Superior temporal gyrus (tissue), 1 donor: ENCODE measurements around the gene HASPIN.

ENCODE experiments used
- DNase-seq: peaks from one replicate; pipeline ENCODE4 v3.0.0-alpha.2; 2016; ENCODE audit errors: extremely low spot score

Gene HASPIN

GRCh38 chr17:3723556-3724377 lies at the start of gene HASPIN:
HASPIN (plus strand) TSS chr17:3723903; CDS start chr17:3723936, 33 bp downstream.
- DNase-seq, result peak; percentile 92

DNA sequence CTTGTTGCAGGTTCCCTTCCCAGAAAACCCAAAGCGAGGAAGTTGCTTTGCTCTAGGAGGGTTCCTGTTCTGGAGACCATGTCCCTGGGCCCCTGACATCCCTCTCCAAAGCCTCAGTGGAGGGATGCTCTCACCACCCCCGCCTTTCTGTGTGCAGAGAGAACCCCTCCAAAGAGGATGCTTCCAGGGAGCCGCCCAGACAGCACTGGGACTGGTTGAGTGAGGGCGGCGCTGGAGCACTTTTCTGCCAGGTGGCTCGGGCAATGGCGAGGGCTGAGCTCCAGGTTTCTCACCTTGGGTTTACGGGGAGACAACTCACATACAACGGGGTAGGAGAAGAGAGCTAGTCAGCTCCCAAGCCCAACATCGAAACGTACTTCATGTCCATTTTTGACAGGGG lies 47.8 kb upstream of the HASPIN start:
- no peak for DNase-seq

- DNase-seq, result peak; percentile 59
These were observed 45.4 kb upstream of the HASPIN start for GRCh38 chr17:3678095-3678820.

DNA sequence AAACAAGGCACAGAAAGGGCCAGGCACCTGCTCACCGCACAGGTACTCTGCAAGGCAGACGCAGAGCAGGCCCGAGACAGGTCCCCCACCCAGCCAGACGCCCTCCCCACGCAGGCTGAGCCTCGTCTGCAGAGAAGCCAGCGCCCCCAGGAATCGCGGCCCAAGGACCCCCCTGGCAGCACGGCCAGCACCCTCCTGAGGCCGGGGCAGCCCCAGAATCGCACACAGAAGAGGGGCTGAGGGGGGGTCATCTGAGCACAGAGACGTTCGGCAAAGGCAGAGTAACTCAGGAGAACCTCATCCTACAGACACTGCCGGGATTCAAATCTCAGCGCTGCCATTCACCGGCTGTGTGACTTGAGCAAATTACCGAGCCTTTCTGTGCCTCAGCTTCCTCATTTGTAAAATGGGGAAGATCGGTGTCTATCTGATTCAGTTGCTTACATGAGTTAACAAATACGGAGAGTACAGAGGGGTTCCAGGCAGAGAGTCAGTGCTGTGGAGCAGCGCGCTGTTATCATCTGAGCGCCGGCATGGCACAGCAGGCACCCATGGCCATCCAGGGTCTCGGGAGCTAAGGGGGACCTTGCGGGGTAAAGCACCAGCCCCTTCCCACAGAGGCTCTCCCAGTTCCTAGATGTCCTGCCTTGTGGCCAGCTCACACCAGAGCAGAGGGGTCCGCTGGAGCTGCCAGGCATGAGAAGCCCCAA lies 44.7 kb upstream of the HASPIN start:
- DNase-seq, result no peak

DNA sequence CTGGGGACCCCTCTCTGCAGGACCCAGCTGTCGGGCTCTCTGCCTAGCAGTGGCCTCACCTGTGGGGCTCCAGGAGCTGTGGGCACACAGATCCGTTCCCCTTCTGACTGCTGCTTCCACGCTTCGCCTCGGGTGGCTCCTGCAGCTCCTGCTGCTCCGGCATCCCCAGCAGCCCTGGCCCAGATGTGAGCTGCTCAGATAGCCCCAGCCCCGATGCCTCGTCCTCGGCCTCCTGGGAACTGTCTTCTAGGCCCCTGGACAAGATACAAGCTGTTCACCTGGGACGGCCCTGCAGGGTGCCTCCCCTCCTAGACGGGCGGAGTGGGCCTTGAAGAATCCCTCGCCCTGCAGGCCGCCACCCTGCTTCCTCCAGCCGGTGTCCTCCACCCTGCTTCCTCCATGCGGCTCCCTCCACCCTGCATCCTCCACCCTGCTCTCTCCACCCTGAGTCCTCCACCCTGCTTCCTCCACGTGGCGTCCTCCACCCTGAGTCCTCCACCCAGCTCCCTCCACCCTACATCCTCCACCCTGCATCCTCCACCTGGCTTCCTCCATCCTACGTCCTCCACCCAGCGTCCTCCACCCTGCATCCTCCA lies 44.1 kb upstream of the HASPIN start:
- DNase-seq, result no peak

DNA sequence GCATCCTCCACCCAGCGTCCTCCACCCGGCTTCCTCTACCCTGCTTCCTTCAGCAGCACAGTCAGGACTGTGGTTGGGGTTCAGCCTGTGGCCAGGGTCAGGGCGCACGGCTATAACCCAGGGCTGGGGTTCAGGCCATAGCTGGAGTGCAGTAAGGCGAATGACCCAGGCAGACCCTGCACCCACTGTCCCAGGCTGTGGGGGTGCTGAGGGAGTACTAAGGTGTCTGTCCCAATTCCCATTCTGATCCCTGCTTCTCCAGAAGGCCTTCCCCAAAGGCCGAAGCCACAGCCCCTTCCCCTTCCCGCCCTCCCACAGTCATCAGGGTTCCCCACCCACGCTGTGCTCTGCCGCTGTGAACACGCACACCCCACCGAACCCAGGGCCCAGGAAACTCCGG lies 42.6 kb upstream of the HASPIN start:
- DNase-seq, result no peak

DNA sequence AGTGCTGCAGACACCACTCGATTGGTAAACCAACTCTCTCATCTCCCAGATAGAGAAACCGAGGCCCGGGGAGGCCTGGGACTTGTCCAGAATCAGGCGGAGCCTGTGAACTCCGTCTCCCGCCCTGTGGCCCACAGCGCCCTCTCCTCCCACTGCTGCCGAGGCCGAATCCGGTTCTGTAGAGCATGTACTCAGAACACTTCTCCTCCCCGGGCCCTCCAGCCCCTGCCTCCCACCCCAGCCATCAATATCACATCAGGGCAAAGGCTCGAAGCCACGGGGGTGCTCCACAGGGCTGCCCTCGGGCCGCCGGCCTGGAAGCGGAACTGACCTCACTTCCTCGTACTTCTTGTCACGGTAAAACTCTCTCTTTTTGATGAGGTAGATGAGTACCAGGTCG lies 42.1 kb upstream of the HASPIN start:
- DNase-seq, result no peak

DNA sequence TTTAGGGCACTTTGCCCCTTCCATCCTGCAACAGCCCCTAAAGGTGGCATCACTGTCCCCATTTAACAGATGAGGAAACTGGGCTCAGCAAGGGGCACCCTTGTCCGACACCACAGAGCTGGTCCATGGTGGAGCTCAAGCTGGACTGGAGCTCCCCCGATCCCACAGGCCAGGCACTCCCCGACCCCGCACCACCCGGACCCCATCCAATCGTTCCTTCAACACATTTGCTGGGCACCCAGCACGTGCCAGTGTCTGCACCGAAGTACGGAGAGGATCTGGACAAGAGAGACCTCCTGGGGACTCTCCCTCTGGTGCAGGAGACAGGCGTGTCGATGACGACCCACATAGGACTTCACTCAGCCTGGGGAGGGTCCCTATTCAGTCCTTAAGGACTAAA lies 41.7 kb upstream of the HASPIN start:
- no peak for DNase-seq

DNA sequence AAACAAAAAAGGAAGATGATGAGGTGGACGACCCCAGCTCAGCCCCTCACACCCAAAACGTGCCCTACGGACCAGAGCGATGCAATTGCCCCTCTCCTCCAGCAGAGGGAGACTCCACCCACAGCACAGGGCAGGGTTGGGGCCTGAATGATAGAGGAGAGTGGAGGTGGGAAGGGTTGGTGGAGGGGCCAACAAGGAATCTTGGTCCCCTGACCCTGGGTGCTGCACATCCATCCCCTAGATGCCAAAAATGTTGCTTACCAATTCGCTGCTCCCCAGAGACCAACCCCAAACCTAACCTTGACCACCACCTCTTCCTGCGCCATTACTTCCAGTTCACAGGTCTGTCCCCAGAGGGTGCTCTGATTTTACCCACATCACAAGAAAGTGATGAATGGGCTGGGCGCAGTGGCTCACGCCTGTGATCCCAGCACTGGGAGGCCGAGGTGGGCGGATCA lies 40.6 kb upstream of the HASPIN start:
- DNase-seq, result no peak

DNA sequence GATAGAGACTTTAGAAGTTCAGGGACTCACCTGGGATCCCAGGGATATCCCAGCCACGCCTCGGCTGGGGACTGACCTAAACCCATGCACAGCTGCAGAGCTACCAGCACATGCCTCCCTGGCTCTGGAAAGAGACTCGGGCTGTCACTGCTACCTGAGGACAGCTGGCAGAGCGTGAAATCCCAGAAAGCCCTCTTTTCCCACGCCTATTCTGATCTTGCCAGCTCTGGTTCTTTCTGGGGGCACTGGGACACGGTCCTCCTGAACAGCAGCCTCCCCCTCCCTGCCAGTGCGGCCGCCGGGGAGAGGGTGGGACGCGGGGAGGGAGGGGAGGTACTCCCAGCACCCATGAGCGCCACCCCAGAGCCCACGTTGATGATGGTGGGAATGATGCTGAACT lies 38.5 kb upstream of the HASPIN start:
- no peak for DNase-seq

DNA sequence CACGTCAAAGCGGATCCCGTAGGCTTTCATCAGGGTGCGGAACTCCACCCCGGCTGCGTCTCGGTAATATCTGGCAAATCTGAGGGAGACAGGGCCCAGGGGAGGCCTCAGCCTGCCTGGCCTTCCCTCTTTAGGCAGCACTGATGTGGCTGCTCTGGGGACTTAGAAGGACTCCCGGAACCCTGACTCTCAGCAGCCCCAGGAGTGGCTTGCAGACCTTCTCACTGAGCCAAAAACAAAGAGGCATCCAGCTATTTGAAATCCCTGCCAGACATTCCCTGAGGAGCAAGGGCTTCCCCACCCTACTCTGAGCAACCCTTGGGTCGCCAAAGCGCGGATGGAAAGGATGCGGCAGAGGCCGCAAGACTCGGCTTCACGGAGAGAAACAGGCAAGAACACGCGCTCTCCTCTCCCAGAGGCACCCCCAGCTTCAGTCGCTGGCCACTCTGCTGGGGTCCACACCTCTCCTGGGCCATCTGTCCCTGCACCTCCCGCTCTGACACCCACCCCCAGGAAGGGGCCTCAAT lies 35.6 kb upstream of the HASPIN start:
- DNase-seq, result no peak

- DNase-seq, result no peak
These were observed 34.8 kb upstream of the HASPIN start for GRCh38 chr17:3688852-3689261.

DNA sequence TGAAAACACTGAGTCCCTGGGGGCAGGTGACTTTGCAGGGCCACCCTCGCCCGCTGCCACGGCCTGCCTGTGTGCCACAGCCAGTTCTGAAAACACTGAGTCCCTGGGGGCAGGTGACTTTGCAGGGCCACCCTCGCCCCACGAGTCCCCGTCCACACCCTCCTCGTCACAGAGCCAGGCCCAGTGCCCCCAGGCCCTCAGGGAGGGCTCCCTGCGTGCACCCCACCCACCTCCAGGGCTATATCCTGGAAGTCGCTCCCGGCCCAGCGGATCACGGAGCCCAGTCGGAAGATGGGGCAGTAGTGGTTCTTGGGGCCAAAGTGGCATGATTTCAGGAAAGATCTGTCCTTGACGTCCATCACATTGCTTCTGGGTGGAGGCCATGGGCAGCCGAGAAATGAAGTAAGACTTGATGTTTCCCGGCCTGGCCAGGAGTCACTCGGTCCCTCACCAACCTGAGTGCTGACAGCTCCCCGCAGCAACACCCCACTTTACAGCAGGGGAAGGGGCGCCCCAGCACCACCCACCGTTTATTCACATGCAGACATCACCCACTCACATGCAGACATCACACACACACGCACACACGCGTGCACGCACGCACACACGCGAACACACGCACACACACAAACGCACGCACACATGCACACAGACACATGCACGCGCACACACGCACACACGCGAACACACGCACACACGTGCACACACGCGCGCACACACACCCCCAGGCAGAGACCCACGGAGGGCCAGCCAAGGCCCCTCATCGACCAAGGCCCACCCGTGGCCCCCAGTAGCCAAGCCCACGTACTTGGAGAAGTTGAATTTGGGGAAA lies 34.2 kb upstream of the HASPIN start:
- DNase-seq, result no peak

- DNase-seq, result no peak
These were observed 33.5 kb upstream of the HASPIN start for GRCh38 chr17:3690094-3690715.

DNA sequence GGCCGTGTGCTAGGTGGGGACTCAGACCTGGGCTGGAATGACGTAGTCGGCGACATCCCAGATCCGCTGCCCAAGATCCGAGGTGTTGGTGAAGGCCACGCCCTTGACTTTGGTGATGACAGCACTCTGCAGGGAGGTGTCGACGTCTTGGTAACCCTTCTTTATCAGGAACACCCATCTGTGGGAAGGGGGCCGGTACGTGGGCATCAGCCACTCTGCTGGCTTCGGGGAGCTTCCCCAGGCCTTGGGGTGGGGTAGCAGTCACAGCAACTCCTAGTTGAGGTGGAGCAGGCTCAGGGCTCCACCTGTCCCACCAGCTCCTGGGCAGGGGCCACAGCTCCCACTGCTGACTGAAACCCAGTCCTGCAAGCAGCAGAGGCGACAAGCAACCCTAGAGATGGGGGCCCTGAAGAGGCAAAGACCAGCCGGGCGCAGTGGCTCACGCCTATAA lies 32.1 kb upstream of the HASPIN start:
- no peak for DNase-seq

- DNase-seq, result no peak
These were observed 31.4 kb upstream of the HASPIN start for GRCh38 chr17:3692346-3692745.

- no peak for DNase-seq
These were observed 30.6 kb upstream of the HASPIN start for GRCh38 chr17:3693141-3693540.

DNA sequence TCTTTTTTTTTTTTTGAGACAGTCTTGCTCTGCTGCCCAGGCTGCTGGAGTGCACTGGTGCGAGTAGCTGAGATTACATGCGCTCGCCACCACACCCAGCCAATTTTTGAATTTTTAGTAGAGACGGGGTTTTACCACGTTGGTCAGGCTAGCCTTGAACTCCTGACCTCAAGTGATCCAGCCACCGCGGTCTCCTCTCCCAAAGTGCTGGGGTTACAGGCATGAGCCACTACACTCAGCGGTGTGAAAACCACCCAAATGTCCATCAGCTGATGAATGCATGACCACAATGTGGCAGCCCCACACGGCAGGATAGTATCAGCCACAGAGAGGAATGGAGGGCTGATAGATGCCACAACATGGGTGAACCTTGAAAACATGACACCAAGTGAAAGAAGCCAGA lies 29.9 kb upstream of the HASPIN start:
- no peak for DNase-seq

DNA sequence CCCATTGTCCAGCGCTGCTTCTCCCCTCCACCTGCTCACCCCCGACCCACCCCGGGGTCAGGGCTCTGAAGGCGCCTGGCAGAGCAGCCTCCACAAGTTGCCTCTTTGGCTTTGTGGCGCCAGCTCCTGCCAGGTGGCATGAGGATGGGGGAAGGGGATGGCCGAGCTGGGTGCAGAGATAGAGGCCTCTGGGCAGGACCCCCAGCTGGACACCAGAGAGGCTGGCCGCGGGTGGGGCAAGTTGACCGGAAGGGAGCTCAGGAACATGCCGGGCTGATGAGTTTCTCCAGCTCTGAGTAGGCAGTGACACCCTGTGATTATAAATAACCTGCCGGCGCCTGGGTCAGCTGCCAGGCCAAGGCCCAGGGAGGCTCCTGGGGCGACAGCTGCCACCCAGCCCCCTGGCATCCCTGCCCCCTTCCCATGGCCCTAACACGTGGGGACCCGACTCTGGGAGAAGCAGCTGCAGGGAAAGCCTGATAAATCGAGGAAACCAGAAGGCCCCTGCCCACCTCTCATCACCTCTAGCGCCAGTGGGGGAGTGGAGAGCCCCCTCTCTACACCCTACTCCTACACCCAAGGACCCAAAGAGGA lies 28.5 kb upstream of the HASPIN start:
- no peak for DNase-seq
